22Rv1 (cell line): Measurements from ENCODE around the gene OGN.

ENCODE experiments used
- CTCF ChIP-seq: fragments of 450-650 bp; IDR thresholded peaks from 2 replicates; pipeline ENCODE4 v1.5.1; 2017; ENCODE audit warnings: mild to moderate bottlenecking
- ZFX ChIP-seq: fragments of 450-650 bp; IDR thresholded peaks from 2 replicates; pipeline ENCODE4 v1.6.1; 2017; ENCODE audit warnings: antibody characterized with exemption, borderline replicate concordance

DNA sequence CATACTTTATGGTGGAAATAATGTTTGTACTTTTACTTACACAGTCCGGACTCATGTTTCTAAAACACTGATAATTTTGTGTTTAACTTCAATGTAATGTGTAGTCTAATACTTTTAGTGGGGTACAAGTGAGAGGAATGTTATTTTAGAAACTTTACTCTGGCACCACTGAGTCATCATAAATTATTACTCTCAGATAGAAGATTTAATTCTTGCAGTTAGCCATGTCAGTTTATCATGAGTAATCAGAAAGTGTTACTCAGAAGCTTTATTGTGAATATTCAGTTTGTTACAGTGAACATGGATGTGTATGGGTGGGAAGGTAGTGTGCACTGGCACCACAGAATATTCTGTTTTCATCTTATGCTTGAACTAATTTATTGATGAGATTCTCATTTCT, 20.0 kb downstream of the OGN start:
- TF ChIP-seq CTCF = no peak
- TF ChIP-seq ZFX = no peak
